ACC112 (cell line): ENCODE measurements around the gene RBM41.
"Not testable (repeated sequence)": the region's sequence is repeated elsewhere in the genome, so short reads cannot be mapped to it uniquely, and the experiment has no call there.

Experiments used
- H2AFZ ChIP-seq: fragments of 200-600 bp; sonication (generic); one replicate; pipeline ENCODE4 v1.6.0; 2017; ENCODE audit warnings: antibody characterized with exemption, low read length; ENCODE audit not compliant: unreplicated experiment
- H3K27ac ChIP-seq: fragments of 200-600 bp; sonication (generic); 2 replicates; pipeline ENCODE4 v1.5.1; 2014; ENCODE audit warnings: low read depth, mild to moderate bottlenecking, antibody characterized with exemption, low read length, moderate library complexity
- H3K27me3 ChIP-seq: fragments of 200-600 bp; sonication (generic); 2 replicates; pipeline ENCODE4 v1.6.1; 2014; ENCODE audit warnings: mild to moderate bottlenecking, antibody characterized with exemption, low read length, moderate library complexity, mixed read lengths; ENCODE audit not compliant: insufficient read depth
- H3K36me3 ChIP-seq: fragments of 200-600 bp; sonication (generic); 2 replicates; pipeline ENCODE4 v1.6.1; 2016; ENCODE audit warnings: mild to moderate bottlenecking, antibody characterized with exemption, low read length, moderate library complexity, mixed read lengths; ENCODE audit not compliant: insufficient read depth
- H3K4me1 ChIP-seq: fragments of 200-600 bp; sonication (generic); one replicate; pipeline ENCODE4 v1.6.1; 2016; ENCODE audit warnings: low read length, mixed read lengths; ENCODE audit not compliant: insufficient read depth, unreplicated experiment, control insufficient read depth
- H3K4me3 ChIP-seq: fragments of 200-600 bp; sonication (generic); 2 replicates; pipeline ENCODE4 v1.5.1; 2014; ENCODE audit warnings: mild to moderate bottlenecking, low read depth, low read length
- H3K79me2 ChIP-seq: fragments of 200-600 bp; sonication (generic); one replicate; pipeline ENCODE4 v1.6.0; 2016; ENCODE audit warnings: low read length; ENCODE audit not compliant: control insufficient read depth, unreplicated experiment, insufficient read depth

Gene RBM41

DNA sequence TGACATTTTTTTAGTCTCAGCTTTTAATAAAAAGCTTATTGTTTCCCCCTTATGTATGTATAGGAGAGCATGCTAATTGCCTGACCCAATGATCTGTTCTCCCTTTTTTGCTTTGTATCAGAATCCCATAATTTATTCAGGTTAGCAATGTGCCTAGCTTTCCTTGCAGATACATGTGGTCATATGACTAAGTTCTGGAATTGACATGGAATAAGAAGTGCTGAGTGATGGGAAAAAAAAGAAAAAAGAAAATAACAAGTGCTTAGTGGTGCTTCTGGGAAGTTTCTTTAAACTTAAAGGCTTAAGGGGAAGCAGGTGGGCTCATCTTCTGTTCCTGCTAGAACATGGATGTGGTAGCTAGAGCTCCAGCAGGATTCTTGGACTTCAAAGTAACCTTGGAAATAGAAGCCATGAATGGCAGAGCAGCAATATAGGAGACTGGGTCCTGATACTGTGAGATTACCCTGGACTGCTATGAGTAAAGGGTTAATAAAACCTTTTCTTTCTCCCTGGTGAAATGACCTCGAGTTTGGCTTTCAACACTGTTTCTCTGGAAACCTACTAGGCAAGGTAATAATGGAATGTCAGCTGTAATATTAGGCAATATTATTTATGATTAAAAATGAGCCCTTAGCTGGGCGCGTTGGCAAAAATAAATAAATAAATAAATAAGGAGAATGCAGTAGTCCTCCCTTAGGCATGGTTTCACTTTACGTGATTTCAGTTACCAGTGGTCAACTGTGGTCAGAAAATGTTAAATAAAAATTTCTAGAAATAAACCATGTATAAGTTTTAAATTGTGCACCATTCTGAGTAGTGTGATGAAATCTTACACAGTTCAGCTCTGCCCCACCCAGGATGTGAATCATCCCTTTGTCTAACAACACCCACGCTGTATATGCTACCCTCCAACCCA is 16.7 kb upstream of the RBM41 start:
- Histone ChIP-seq H3K79me2 (no peaks in the 10 kb centered on the region), H3K27ac (peak overlapping the region; percentile 70), H3K27me3 (no peaks in the 10 kb centered on the region), H2AFZ (peak overlapping the region; percentile 22), H3K36me3 (no peaks in the 10 kb centered on the region), H3K4me3 (no peak overlapping the region), H3K4me1 (peaks cover 15% of the 10 kb centered on the region)

DNA sequence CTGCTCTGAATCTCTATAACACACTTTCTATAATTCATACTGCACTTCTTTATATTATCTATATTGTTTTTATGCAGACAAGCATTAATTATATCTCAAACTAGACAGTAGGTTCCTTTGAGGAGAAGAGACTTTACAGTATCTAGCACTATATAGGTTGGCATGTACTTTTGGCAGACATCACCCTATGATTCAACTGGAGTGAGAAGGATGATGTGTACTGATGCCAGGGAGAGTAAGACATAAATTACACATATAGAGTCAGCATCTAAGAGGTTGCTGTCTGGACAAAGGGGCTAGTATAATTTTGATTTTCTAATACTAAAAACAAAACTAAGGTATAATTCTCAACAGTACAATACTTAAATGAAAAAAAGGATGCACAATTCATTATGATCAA is 5.1 kb upstream of the RBM41 start:
- Histone ChIP-seq H3K4me3 (no peak overlapping the region), H3K27me3 (no peaks in the 10 kb centered on the region), H3K36me3 (no peaks in the 10 kb centered on the region), H2AFZ (no peak overlapping the region), H3K27ac (no peak overlapping the region), H3K79me2 (no peaks in the 10 kb centered on the region), H3K4me1 (peaks cover 6% of the 10 kb centered on the region)

- H3K4me1 ChIP-seq: peaks cover 6% of the 10 kb centered on the region
- H2AFZ ChIP-seq: peak overlapping the region; percentile 99
- H3K36me3 ChIP-seq: peaks cover 3% of the 10 kb centered on the region
- peak overlapping the region; percentile 85 for H3K4me3 ChIP-seq
- H3K27me3 ChIP-seq: no peaks in the 10 kb centered on the region
- H3K27ac ChIP-seq: no peak overlapping the region
- H3K79me2 ChIP-seq: peaks cover 16% of the 10 kb centered on the region
Measured at GRCh38 chrX:107119283-107119682, 661 bp upstream of the RBM41 start.

DNA sequence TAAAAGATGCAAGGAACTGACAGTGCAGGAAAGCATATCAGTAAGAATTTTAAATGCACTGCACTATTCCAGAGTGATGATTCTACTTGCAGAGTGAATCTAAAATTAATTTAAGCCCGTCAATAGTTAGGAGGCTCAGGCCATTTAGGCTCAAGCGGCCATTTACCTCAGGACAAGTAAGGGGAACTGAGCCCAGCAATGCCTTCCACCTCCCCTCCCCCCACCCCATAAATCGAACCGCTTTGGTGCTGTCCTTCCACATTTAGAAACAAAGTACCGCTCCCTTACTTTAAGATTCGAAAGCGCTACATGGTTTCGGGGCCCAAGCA is 665 bp downstream of the RBM41 start:
- peak overlapping the region; percentile 99 for H2AFZ ChIP-seq
- no peak overlapping the region for H3K27ac ChIP-seq
- peak overlapping the region; percentile 85 for H3K4me3 ChIP-seq
- H3K27me3 ChIP-seq: no peaks in the 10 kb centered on the region
- H3K36me3 ChIP-seq: peaks cover 11% of the 10 kb centered on the region
- peaks cover 6% of the 10 kb centered on the region for H3K4me1 ChIP-seq
- peaks cover 16% of the 10 kb centered on the region for H3K79me2 ChIP-seq

DNA sequence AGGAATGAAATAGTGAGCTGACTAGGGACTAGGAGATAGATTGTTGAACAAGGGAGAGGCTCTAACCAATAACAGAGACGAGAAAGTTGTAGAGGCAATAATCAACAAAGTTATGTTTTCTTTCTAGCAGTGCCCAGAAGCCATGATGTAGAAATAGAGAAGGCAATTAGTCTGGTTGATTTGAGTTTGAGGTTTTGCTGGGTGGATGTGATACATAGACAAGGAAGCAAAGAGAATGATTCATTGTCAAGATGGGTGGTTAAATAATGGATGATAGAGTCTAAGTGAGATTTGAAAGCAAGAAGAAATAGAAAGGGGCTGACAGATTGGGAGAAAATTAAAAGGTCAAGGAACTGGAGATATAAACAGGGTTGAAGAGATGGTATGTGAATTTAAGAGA is 11.2 kb downstream of the RBM41 start:
- Histone ChIP-seq H3K36me3 (peaks cover 17% of the 10 kb centered on the region), H3K4me3 (no peak overlapping the region), H3K27ac (no peak overlapping the region), H2AFZ (no peak overlapping the region), H3K4me1 (no peaks in the 10 kb centered on the region), H3K79me2 (no peaks in the 10 kb centered on the region), H3K27me3 (no peaks in the 10 kb centered on the region)

- H3K27me3 ChIP-seq: no peaks in the 10 kb centered on the region
- H3K36me3 ChIP-seq: 0 out of 2 replicates have a peak, but pooled peaks cover under 1% of the 10 kb centered on the region
- H3K27ac ChIP-seq: no peak overlapping the region
- H3K4me1 ChIP-seq: no peaks in the 10 kb centered on the region
- H2AFZ ChIP-seq: no peak overlapping the region
- H3K79me2 ChIP-seq: no peaks in the 10 kb centered on the region
- H3K4me3 ChIP-seq: no peak overlapping the region
Measured at GRCh38 chrX:107102980-107103379, 15.6 kb downstream of the RBM41 start.

- no peaks in the 10 kb centered on the region for H3K79me2 ChIP-seq
- H3K27ac ChIP-seq: no peak overlapping the region
- H3K4me1 ChIP-seq: no peaks in the 10 kb centered on the region
- H2AFZ ChIP-seq: no peak overlapping the region
- H3K36me3 ChIP-seq: 0 out of 2 replicates have a peak, but pooled peaks cover 4% of the 10 kb centered on the region
- no peaks in the 10 kb centered on the region for H3K27me3 ChIP-seq
- H3K4me3 ChIP-seq: no peak overlapping the region
Measured at GRCh38 chrX:107076158-107076557, 42.5 kb downstream of the RBM41 start.

DNA sequence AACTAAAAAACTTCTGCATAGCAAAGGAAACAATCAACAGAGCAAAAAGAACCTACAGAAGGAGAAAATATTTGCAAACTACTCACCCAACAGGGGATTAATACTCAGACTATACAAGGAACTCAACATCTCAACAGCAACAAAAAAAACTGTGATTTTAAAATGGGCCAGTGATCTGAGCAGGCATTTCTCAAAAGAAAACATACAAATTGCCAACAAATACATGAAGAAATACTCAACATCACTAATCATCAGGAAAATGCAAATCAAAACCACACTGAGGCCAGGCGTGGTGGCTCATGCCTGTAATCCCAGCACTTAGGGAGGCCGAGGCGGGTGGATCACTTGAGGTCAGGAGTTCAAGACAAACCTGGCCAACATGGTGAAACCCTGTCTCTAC is 60.9 kb downstream of the RBM41 start:
- not testable (repeated sequence) for H3K79me2 ChIP-seq, H3K36me3 ChIP-seq, H3K27me3 ChIP-seq, H3K4me3 ChIP-seq, H3K4me1 ChIP-seq, H3K27ac ChIP-seq, H2AFZ ChIP-seq

DNA sequence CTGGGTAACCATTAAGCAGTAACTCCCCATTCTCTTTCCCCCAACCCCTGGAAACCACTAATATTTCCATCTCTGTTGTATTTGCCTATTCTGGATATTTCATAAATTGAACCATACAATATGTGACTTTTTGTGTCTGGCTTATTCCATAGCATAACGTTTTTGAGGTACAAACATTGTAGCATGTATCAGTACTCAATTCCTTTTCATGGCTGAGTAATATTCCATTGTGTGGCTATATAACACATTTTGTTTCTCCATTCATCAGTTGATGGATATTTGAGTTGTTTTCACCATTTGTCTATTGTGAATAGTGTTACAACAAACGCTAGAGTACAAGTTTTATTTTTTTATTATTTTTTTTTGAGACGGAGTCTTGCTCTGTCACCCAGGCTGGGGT is 63.6 kb downstream of the RBM41 start:
- Histone ChIP-seq H2AFZ (no peak overlapping the region), H3K27me3 (no peaks in the 10 kb centered on the region), H3K79me2 (no peaks in the 10 kb centered on the region), H3K36me3 (no peaks in the 10 kb centered on the region), H3K4me3 (no peak overlapping the region), H3K27ac (no peak overlapping the region), H3K4me1 (no peaks in the 10 kb centered on the region)

- no peaks in the 10 kb centered on the region for H3K27me3 ChIP-seq
- no peaks in the 10 kb centered on the region for H3K79me2 ChIP-seq
- H3K4me1 ChIP-seq: no peaks in the 10 kb centered on the region
- H3K27ac ChIP-seq: no peak overlapping the region
- H3K4me3 ChIP-seq: no peak overlapping the region
- H3K36me3 ChIP-seq: no peaks in the 10 kb centered on the region
- H2AFZ ChIP-seq: no peak overlapping the region
Measured at GRCh38 chrX:107050195-107050709, 68.4 kb downstream of the RBM41 start.

DNA sequence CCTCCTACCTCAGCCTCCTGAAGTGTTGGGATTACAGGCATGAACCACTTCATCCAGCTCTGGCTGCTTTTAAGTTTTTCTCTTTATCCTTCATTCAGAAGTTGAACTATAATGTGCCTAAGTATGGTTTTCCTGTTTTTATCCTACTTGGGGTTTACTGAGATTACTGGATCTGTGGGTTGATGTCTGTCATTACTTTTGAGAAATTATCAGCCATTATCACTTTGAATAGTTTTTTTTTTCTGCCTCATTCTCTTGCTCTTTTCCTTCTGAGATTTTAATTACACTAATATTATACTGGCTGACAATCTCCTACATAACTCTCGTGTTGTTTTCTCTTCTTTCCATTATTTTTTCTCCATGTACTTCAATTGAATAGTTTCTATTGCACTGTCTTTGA is 71.0 kb downstream of the RBM41 start:
- Histone ChIP-seq H3K79me2 (no peaks in the 10 kb centered on the region), H3K36me3 (no peaks in the 10 kb centered on the region), H3K27me3 (no peaks in the 10 kb centered on the region), H3K4me1 (no peaks in the 10 kb centered on the region), H3K27ac (no peak overlapping the region), H3K4me3 (no peak overlapping the region), H2AFZ (no peak overlapping the region)
